GM13976 (cell line): ENCODE measurements around the gene AGK.

Experiments
- DNase-seq: peaks from one replicate; pipeline ENCODE4 v3.0.0; 2012; ENCODE audit warnings: low spot score
- CTCF ChIP-seq: IDR thresholded peaks from 2 replicates; pipeline ENCODE4 v1.5.1; 2012; ENCODE audit warnings: borderline replicate concordance, mild to moderate bottlenecking; ENCODE audit not compliant: insufficient read depth; ENCODE audit errors: extremely low read depth, missing control alignments, control extremely low read depth
- in situ Hi-C: fragments of 300-500 bp; cut with MboI; formaldehyde crosslinking; loops from one replicate; pipeline ENCODE4 v1.12.0; 2022; ENCODE audit warnings: low sequenced_read_pairs, mixed read lengths, inconsistent platforms; ENCODE audit not compliant: unreplicated experiment

The AGK gene

GRCh38 chr7:141593134-141593533, 41.9 kb downstream of the AGK start:
- in situ Hi-C loops: no loop called here
- DNase-seq: no peak

GRCh38 chr7:141597966-141598365, 46.8 kb downstream of the AGK start:
- in situ Hi-C loops: no loop called here
- DNase-seq: no peak
- TF ChIP-seq CTCF: no peak

More at GRCh38 chr7:141593134-141593533, 41.9 kb downstream of the AGK start:
- no peak for TF ChIP-seq CTCF

- no peak for TF ChIP-seq CTCF
- no peak for DNase-seq
- in situ Hi-C loops: no loop called here
Measured at GRCh38 chr7:141598408-141598807, 47.2 kb downstream of the AGK start.

GRCh38 chr7:141600168-141601006, 49.2 kb downstream of the AGK start:
- no peak for DNase-seq
- in situ Hi-C loops: no loop called here
- no peak for TF ChIP-seq CTCF

GRCh38 chr7:141609576-141609975, 58.4 kb downstream of the AGK start:
- in situ Hi-C loops: no loop called here
- no peak for TF ChIP-seq CTCF
- no peak for DNase-seq

GRCh38 chr7:141610671-141611070, 59.5 kb downstream of the AGK start:
- no peak for TF ChIP-seq CTCF
- DNase-seq: no peak
- in situ Hi-C loops: no loop called here
